AG04450 (cell line): ENCODE data around the gene SGK2. TPM values are rescaled to one million over a fixed set of nuclear protein-coding genes. Genes with fewer than 3 reads are reported as not detected.

ENCODE experiments used
- CTCF ChIA-PET: fragments of 300-600, 350-600 bp; formaldehyde crosslinking; extraction: SDS; loops from one replicate; lab custom pipeline; 2022; ENCODE audit warnings: antibody characterized with exemption, inconsistent platforms; lab: Charles Lee
- POLR2A ChIA-PET: fragments of 350-600 bp; formaldehyde crosslinking; extraction: SDS; loops from one replicate; lab custom pipeline; 2021; ENCODE audit warnings: antibody characterized with exemption, inconsistent platforms; lab: Yijun Ruan, JAX
- DNase-seq: peaks from one replicate; pipeline ENCODE4 v3.0.0-alpha.2; 2011; ENCODE audit warnings: low read depth, low spot score
- H3K27ac ChIP-seq: one replicate; pipeline ENCODE4 v1.5.1; 2012; ENCODE audit warnings: low read depth, low read length, control low read depth
- H3K27me3 ChIP-seq: one replicate; pipeline ENCODE4 v1.6.0; 2012; ENCODE audit warnings: low read length; ENCODE audit not compliant: control insufficient read depth, insufficient read depth
- H3K4me3 ChIP-seq: 2 replicates; pipeline ENCODE4 v1.5.1; 2011; ENCODE audit warnings: mild to moderate bottlenecking, low read depth, low read length, control low read depth
- H3K9me3 ChIP-seq: 2 replicates; pipeline ENCODE4 v1.5.1; 2012; ENCODE audit warnings: low read length; ENCODE audit not compliant: control insufficient read depth, insufficient read depth
- polyA plus RNA-seq: library from polyadenylated mRNA; depleted of rRNA; stranded (reverse); fragments of >200 nt; gene quantifications from 2 replicates; pipeline ENCODE4 v1.2.3, GENCODE V29; 2011
- TF ChIP-seq, protein P1 (sequence below): IDR thresholded peaks from 2 replicates; pipeline ENCODE4 v1.5.1; 2011; ENCODE audit warnings: low read depth, low read length, control low read depth, inconsistent platforms

The SGK2 gene
- polyA plus RNA-seq, 1 experiment, result 0.12 TPM

DNA sequence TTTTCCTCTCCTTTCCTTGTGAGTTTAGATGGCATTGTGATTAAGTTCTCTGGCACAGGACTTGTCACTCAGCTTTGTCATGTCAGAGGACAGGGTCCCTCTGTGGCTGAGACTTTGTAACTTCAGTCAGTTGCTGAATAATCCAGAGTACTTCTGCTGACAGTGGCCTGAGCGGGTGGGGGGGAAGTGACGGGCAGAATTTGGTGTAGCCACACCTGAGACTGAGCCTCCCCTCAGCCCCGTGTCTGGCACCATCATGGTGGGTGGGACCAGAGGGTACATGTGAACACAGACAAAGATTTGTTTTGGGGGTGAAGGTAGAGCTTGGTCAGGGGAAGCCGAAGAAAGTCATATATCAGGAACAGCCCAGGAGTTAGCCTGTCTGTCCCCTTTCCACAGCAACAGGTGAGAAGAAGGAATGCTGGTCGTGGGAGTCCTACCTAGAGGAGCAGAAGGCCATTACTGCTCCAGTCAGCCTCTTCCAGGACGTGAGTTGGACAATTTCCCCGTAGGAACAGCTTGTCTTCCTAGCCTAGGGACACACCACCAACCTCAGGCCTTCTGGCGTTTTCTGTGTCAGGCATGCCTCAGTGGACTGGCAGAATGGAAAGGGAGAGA lies 30.5 kb upstream of the SGK2 start:
- ChIA-PET CTCF (interaction anchor here (0.6 to 1.7 kb wide), 2 partner anchors 10 to 67 kb away, joined by 6 to 8 read pairs; no protein-coding TSS in a partner anchor), POLR2A (interaction anchor here (0.6 kb wide), 1 partner anchor 51 kb away, joined by 4 read pairs; no protein-coding TSS in a partner anchor)
- Histone ChIP-seq H3K9me3 (no peaks in the 10 kb centered on the region), H3K27ac (no peak overlapping the region), H3K27me3 (no peaks in the 10 kb centered on the region), H3K4me3 (no peak overlapping the region)
- DNase-seq, result no peak
- TF ChIP-seq, protein P1, sequence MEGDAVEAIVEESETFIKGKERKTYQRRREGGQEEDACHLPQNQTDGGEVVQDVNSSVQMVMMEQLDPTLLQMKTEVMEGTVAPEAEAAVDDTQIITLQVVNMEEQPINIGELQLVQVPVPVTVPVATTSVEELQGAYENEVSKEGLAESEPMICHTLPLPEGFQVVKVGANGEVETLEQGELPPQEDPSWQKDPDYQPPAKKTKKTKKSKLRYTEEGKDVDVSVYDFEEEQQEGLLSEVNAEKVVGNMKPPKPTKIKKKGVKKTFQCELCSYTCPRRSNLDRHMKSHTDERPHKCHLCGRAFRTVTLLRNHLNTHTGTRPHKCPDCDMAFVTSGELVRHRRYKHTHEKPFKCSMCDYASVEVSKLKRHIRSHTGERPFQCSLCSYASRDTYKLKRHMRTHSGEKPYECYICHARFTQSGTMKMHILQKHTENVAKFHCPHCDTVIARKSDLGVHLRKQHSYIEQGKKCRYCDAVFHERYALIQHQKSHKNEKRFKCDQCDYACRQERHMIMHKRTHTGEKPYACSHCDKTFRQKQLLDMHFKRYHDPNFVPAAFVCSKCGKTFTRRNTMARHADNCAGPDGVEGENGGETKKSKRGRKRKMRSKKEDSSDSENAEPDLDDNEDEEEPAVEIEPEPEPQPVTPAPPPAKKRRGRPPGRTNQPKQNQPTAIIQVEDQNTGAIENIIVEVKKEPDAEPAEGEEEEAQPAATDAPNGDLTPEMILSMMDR, result no peak

DNA sequence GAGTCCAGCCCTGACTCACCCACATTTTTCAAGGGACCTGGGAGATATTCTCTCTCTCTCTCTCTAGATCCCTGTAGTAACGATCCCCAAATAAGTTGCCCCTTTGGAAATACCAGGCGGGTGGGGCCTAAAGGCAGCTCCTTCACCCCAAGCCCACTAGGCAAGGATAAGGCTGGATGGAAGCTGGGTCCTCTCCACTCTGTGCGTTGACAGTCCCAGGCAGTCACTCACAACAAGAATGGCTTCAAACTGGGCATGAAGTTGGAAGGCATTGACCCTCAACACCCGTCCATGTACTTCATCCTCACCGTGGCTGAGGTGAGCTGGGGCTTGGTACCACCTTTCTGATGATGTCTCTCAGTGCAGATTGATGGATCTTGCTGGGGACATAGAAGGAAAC lies 29.8 kb upstream of the SGK2 start:
- ChIA-PET CTCF (interaction anchor here (1.7 kb wide), 1 partner anchor 10 kb away, joined by 8 read pairs; no protein-coding TSS in a partner anchor), POLR2A (no interaction called here)
- H3K27me3 ChIP-seq, result no peaks in the 10 kb centered on the region
- H3K9me3 ChIP-seq, result no peaks in the 10 kb centered on the region
- TF ChIP-seq, protein P1, result no peak
- H3K4me3 ChIP-seq, result no peak overlapping the region
- DNase-seq, result no peak
- H3K27ac ChIP-seq, result no peak overlapping the region

DNA sequence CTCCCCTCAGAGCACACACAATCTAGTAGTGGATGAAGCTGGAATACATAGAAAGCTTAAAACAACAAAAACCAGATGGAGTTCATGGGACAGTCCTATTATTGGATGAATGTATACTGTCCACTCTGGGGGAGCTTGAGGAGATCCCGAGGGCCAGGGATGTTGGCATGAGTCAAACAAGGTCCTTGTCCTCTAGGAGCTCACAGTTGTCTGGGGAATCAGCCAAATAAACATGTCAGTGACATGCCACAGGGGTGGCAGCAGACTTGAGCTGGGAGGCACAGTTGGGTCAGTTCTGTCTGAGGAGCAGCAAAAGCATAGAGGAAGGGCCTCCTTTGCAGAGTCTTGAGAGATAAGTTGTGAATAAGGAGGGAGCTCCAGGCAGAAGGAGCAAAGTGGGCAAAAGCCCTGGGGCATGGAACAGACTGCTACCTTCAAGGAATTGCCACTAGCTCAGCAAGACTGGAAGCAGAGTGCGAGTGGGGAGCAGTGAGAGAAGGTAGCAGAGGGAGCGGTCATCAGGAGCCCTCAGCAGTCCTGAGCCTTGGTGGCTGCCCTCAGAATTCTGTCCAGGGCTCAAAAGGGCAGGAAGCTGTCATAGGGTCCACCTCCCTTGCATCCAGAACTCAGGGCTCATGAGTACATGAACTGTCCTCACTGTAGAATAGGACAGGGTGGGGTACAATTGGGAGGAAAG lies 29.2 kb upstream of the SGK2 start:
- Histone ChIP-seq H3K4me3 (no peak overlapping the region), H3K9me3 (no peaks in the 10 kb centered on the region), H3K27me3 (no peaks in the 10 kb centered on the region), H3K27ac (no peak overlapping the region)
- no peak for DNase-seq
- TF ChIP-seq, protein P1, result no peak
- POLR2A ChIA-PET, result no interaction called here
- CTCF ChIA-PET, result interaction anchor here (1.7 kb wide), 1 partner anchor 9 kb away, joined by 8 read pairs; no protein-coding TSS in a partner anchor

DNA sequence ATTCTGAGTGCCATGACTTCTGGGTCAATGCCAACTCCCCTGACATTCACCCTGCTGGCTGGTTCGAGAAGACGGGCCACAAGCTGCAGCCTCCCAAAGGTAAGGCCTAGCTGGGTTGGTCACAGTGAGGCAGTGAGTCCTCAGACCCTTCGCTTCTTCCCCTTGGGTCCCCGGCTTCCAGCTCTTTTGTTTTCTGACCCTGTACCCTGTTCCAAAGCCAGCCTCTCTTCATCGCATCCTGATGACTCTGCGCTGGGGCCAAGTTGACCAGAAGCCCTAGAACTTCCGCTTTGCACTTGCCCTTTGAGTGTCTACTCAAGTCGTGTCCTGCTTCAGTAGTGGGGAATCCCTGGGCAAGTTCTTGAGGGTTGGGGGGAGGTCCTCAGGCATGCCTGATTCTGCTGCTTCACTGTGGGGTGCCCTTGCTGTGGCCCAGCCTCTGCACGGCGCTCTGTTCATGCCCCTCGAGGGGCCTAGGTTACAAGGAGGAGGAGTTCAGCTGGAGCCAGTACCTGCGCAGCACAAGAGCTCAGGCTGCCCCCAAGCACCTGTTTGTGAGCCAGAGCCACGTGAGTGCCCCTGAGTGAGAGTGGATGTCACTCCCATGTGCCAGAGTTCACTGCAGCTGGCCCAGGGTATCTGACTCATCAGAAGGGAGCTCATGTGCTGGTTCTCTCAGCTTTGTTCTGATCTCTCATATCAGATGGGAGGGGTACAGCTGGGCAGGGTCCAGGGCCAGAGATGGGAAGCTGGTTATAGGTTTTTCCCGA lies 28.3 kb upstream of the SGK2 start:
- H3K4me3 ChIP-seq, result no peak overlapping the region
- no peaks in the 10 kb centered on the region for H3K9me3 ChIP-seq
- H3K27ac ChIP-seq, result no peak overlapping the region
- DNase-seq, result no peak
- CTCF ChIA-PET, result interaction anchor here (1.3 to 1.7 kb wide), 2 partner anchors 8 to 161 kb away, joined by 3 to 8 read pairs; no protein-coding TSS in a partner anchor
- H3K27me3 ChIP-seq, result no peaks in the 10 kb centered on the region
- POLR2A ChIA-PET, result no interaction called here
- TF ChIP-seq, protein P1, result no peak
